ENCODE measurements around the gene FHAD1. TPM values are rescaled to one million over a fixed set of nuclear protein-coding genes. Genes with fewer than 3 reads are reported as not detected.

Gene FHAD1
- total RNA-seq, 1 donor from 2014 or later: 0.20 TPM

- DNase-seq (ENCODE audit: low read depth, low spot score): no peak
Observed at GRCh38 chr1:15248216-15248615, 1.2 kb downstream of the FHAD1 start.

- DNase-seq (ENCODE audit: low read depth, low spot score): no peak
Observed at GRCh38 chr1:15249081-15249480, 2.1 kb downstream of the FHAD1 start.

GRCh38 chr1:15251857-15252835 lies 5.1 kb downstream of the FHAD1 start:
- DNase-seq (ENCODE audit: low read depth, low spot score): no peak

DNA sequence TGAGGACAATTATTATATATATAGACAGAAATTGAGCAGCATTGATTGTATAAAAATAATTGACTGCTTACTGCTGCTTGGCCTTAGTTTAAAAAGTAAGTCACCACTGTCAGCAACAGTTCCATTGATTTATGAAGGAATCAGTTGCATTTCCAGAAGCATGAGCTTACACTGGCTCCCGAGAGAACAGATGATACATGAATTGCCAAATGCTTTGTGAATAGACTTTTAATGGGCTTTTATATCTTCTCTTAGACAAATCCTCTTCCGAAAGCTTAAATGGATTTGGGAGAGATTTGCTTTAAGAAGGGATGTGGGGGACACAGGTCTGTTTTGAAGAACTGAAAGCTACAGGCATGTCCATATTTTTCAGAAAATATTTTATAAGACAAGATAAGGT lies 7.5 kb downstream of the FHAD1 start:
- DNase-seq (ENCODE audit: low read depth, low spot score): no peak

DNA sequence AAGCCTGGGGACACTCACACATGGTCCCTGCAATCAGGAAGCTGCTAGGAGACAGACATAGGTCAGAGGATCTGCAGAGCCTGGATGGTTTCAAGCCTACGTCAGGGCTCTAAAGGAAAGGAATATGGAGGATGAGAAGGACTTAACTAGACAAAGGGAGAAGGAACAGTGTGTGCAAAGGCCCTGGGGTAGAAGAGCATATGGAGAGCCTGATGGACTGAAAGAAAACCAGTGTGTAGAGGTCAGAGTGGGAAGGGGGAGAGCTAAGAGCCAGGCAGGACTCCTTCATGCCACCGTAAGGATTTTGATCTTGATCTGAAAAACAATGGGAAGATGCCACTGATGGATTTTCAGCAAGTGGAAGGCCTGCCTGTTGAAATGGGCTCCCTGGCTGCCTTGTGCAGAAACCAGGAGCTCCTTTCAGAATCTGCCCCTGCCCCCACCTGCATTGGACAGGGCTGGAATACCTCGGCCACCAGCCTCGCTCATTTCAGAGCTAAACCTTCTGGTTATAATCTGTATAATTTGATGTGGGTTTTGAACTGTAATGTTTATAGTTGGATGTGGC lies 8.6 kb downstream of the FHAD1 start:
- no peak for DNase-seq (ENCODE audit: low read depth, low spot score)

DNA sequence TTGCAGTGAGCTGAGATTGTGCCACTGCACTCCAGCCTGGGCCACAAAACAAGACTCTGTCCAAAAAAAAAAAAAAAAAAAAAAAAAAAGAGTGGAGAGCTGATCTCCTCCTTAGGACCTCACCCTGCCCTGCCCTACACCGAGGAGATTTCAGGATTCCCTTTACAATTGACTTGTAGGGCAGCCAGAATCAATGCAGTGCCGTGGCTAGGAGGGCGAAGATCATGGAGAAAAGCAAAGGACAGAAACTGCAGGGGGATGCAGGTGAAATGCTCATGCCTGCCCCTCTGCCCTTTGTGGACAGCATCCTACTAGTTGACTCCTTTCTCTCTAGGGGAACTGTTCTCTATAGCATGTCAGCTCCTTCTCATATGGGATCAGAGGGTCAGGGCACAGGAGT lies 9.6 kb downstream of the FHAD1 start:
- DNase-seq (ENCODE audit: low read depth, low spot score): no peak

- no peak for DNase-seq (ENCODE audit: low read depth, low spot score)
Observed at GRCh38 chr1:15257309-15257708, 10.3 kb downstream of the FHAD1 start.

GRCh38 chr1:15258833-15259621 lies 12.0 kb downstream of the FHAD1 start:
- DNase-seq (ENCODE audit: low read depth, low spot score): no peak

DNA sequence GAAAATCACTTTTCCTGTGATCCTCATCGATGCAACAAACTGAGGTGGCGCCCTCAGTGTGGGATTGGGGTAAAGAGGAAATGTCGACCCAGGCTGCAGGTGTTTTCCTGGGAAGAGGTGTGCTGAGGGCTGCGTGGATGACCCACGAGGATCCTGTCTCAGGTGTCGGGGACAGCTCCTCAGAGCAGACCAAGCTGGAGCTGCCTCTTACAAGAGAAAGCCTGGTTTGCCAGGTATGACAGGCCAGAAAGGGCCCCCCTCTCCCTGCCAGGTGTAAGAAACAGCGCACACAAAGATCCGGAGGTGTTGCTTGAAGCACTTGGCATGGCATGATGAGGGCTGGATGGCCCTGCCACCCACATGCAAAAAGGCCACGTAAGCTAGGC lies 12.6 kb downstream of the FHAD1 start:
- DNase-seq (ENCODE audit: low read depth, low spot score): no peak

DNA sequence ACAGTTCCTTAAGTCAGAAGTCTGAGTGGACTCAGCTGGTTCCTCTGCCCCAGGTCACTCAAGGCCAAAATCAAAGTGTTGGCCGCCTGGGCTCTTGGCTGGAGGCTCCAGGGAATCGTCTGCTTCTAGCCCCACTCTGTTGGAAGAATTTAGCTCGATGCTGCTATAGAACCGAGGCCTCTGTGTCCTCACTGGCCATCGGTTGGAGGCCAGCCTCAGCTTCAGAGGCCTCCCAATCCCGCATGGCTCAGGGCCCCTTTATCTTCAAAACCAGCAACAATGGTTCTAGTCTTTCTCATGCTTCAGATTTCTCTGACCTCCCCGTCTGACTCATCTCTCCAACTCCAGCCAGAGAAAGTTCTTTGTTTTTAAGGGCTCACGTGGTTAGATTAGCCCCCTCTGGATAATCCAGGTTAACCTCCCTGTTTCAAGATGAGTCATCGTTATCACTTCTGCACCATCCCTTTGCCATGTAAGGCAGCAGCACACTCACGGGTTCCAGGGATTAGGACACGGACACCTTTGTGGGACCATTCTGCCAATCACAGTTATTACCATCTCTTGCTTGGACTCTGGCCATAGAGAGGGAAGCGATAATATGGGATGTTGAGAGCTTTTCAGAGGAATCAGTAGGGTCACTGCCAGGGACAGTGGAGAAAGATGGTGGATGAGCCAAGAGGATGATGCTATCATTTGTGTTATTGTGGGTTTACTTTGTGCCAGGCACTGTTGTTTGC lies 13.6 kb downstream of the FHAD1 start:
- peak; percentile 40 for DNase-seq (ENCODE audit: low read depth, low spot score)

- peak; percentile 46 for DNase-seq (ENCODE audit: low read depth, low spot score)
Observed at GRCh38 chr1:15261155-15262002, 14.4 kb downstream of the FHAD1 start.

DNA sequence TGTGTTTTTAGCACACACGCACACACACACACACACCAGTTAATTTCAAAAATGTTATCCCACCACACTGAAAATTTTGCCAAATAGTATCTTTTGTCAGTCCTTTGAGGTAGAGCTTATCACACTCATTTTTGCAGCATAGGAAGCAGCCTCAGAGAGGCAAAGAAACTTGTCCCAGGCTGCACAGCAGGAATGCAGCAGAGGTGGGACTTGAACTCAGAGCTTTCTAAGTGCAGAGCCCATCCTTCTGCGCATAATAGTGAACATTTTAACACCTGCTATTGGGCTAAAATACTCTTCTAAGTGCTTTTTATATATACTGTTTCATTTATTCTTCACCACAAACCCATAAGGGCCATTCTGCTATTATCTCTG lies 15.0 kb downstream of the FHAD1 start:
- no peak for DNase-seq (ENCODE audit: low read depth, low spot score)

GRCh38 chr1:15262706-15263105 lies 15.7 kb downstream of the FHAD1 start:
- no peak for DNase-seq (ENCODE audit: low read depth, low spot score)

DNA sequence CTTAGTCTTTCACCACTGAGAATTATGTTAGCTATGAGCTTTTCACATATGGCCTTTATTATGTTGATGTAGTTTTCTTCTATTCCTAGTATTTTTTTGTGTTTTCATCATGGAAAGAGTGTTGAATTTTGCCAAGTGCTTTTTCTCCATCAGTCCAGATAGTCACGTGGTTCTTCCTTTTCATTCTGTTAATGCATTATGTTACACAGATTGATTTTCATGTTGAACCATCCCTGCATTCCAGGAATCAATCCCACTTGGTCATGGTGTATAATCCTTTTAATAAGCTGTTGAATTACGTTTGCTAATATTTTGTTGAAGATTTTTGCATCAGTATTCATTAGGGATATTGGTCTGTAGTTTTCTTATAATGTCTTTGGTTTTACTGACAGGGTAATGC lies 17.7 kb downstream of the FHAD1 start:
- no peak for DNase-seq (ENCODE audit: low read depth, low spot score)

DNA sequence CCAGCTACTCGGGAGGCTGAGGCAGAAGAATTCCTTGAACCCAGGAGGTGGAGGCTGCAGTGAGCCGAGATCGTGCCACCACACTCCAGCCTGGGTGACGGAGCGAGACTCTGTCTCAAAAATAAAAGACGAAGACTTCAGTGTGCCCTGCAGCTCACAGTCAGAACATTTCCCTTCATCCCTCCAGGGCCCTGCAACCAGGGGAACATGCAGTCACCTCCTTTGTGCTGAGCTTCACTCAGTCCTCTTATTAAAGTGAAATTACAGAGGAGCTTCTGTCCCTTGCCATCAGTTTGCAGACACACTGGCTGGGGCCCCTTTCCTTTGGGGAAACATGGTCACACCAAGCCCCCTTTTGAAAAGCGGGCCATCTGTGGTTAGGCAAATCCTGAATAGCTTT lies 24.2 kb downstream of the FHAD1 start:
- DNase-seq (ENCODE audit: low read depth, low spot score): no peak

DNA sequence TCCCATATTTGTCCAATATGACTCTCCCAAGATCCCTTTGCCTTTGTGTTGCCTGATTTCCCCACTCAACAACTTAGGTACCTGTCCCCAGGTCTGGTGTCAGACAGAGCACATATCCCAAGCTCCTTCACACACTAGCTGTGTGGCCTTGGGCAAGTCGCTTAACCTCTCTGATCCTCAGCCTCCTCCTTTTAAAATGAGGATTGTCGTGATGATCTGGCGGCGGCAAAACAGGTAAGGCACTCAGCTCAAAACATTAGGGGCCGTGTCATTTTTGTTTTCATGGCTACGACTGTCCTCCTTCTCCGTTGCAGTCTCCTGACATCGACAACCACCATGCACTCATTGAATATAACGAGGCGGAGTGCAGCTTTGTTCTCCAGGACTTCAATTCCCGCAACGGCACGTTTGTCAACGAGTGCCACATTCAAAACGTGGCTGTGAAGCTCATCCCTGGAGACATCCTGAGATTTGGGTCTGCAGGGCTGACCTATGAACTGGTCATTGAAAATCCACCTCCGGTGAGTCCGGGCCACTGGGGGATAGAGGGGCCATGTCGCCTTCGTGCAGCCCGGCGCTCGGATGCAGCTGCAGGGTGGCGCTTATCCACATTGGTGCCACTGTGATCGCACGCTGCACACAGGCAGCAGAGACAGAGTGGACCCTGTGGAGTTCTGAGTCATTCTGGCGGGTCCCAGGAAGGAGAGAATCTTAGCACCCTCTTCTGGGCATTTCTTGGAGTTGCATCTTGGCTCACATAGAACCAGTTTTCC lies 25.2 kb downstream of the FHAD1 start:
- peak; percentile 20 for DNase-seq (ENCODE audit: low read depth, low spot score)

GRCh38 chr1:15272782-15273127 lies 25.7 kb downstream of the FHAD1 start:
- no peak for DNase-seq (ENCODE audit: low read depth, low spot score)

DNA sequence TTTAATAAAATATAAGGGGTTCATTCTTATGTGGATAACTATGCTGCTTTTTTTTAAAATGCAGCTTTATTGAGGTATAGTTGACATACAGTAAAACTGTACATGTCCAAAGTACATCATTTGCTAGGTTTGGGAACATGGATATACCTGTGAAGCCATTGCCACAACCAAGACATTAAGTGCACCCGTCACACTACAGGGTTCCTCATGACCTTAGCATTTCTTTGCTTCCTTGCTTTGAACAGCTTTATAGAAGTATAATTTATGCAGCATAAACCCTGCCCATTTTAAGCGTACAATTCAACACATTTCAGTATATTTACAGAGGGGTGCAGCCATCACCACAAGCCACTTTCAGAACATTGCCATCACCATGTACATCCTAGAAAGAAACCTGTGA lies 26.3 kb downstream of the FHAD1 start:
- no peak for DNase-seq (ENCODE audit: low read depth, low spot score)

- no peak for DNase-seq (ENCODE audit: low read depth, low spot score)
Observed at GRCh38 chr1:15275921-15276683, 29.1 kb downstream of the FHAD1 start.
